WTC11 (cell line): ENCODE measurements around the gene TRA2A. TPM values are rescaled to one million over a fixed set of nuclear protein-coding genes. Genes with fewer than 3 reads are reported as not detected.

Experiments used
- ATAC-seq: fragments of 200-7000 bp; cut with Tn5 transposase; 2 replicates; pipeline ENCODE4 v1.10.0; 2021; ENCODE audit warnings: mild to moderate bottlenecking, moderate library complexity
- CTCF ChIA-PET: fragments of 300-600 bp; sonication (Branson Sonifier 250); formaldehyde crosslinking; loops from one replicate; lab custom pipeline; 2021; ENCODE audit warnings: antibody characterized with exemption; lab: Charles Lee
- POLR2A ChIA-PET: fragments of 350-600 bp; sonication (Branson Sonifier 250); formaldehyde crosslinking; loops from one replicate; lab custom pipeline; 2021; ENCODE audit warnings: antibody characterized with exemption; lab: Charles Lee
- DNase-seq: peaks from one replicate; pipeline ENCODE4 v3.0.0; 2021; ENCODE audit warnings: low spot score
- H3K27ac Mint-ChIP-seq: 2 replicates; pipeline ENCODE4 v1.8.0; 2021; ENCODE audit warnings: mixed read lengths
- H3K27me3 Mint-ChIP-seq: 2 replicates; pipeline ENCODE4 v1.8.0; 2021; ENCODE audit warnings: low read depth, mild to moderate bottlenecking, moderate library complexity, mixed read lengths
- H3K36me3 Mint-ChIP-seq: 2 replicates; pipeline ENCODE4 v1.8.0; 2021; ENCODE audit warnings: mixed read lengths
- H3K4me1 Mint-ChIP-seq: 2 replicates; pipeline ENCODE4 v1.8.0; 2022; ENCODE audit warnings: mixed read lengths
- H3K4me3 Mint-ChIP-seq: 2 replicates; pipeline ENCODE4 v1.8.0; 2021; ENCODE audit warnings: mild to moderate bottlenecking, moderate library complexity, mixed read lengths
- H3K9me3 Mint-ChIP-seq: 2 replicates; pipeline ENCODE4 v1.8.0; 2021; ENCODE audit warnings: mixed read lengths
- FOXK1 ChIP-seq: sonication (generic); formaldehyde crosslinking; IDR thresholded peaks from 2 replicates; pipeline ENCODE4 v1.8.0; 2022; ENCODE audit warnings: mild to moderate bottlenecking, moderate library complexity, missing genetic modification reagents
- FOXP4 ChIP-seq: sonication (generic); formaldehyde crosslinking; IDR thresholded peaks from 2 replicates; pipeline ENCODE4 v1.8.0; 2022; ENCODE audit warnings: mild to moderate bottlenecking, missing genetic modification reagents
- IRF2 ChIP-seq: sonication (generic); formaldehyde crosslinking; IDR thresholded peaks from 2 replicates; pipeline ENCODE4 v1.8.0; 2022; ENCODE audit warnings: low read depth, missing genetic modification reagents, borderline replicate concordance
- NR1H2 ChIP-seq: sonication (generic); formaldehyde crosslinking; IDR thresholded peaks from 2 replicates; pipeline ENCODE4 v1.9.0; 2021; ENCODE audit warnings: mild to moderate bottlenecking, moderate library complexity, missing genetic modification reagents
- NR3C1 ChIP-seq: sonication (generic); formaldehyde crosslinking; conservative IDR thresholded peaks from 2 replicates; pipeline ENCODE4 v1.8.1; 2023; ENCODE audit warnings: low read depth, mild to moderate bottlenecking, missing genetic modification reagents
- PREB ChIP-seq: sonication (generic); formaldehyde crosslinking; IDR thresholded peaks from 2 replicates; pipeline ENCODE4 v1.8.1; 2022; ENCODE audit warnings: mild to moderate bottlenecking, missing genetic modification reagents, moderate library complexity, borderline replicate concordance
- SMAD4 ChIP-seq: sonication (generic); formaldehyde crosslinking; IDR thresholded peaks from 2 replicates; pipeline ENCODE4 v1.8.0; 2022; ENCODE audit warnings: mild to moderate bottlenecking, missing genetic modification reagents
- SOX15 ChIP-seq: fragments of 250-450 bp; sonication (Bioruptor Pico); IDR thresholded peaks from 2 replicates; pipeline ENCODE4 v1.9.0; 2021; ENCODE audit warnings: mild to moderate bottlenecking
- STAT6 ChIP-seq: sonication (generic); formaldehyde crosslinking; conservative IDR thresholded peaks from 2 replicates; pipeline ENCODE4 v1.8.1; 2023; ENCODE audit warnings: mild to moderate bottlenecking, low read depth, missing genetic modification reagents, moderate library complexity
- USF1 ChIP-seq: sonication (generic); formaldehyde crosslinking; IDR thresholded peaks from 2 replicates; pipeline ENCODE4 v1.8.0; 2022; ENCODE audit warnings: mild to moderate bottlenecking, missing genetic modification reagents
- ZBTB21 ChIP-seq: sonication (generic); formaldehyde crosslinking; IDR thresholded peaks from 2 replicates; pipeline ENCODE4 v1.8.1; 2023; ENCODE audit warnings: mild to moderate bottlenecking, missing genetic modification reagents, borderline replicate concordance
- ZNF219 ChIP-seq: sonication (generic); formaldehyde crosslinking; IDR thresholded peaks from 2 replicates; pipeline ENCODE4 v1.8.0; 2023; ENCODE audit warnings: missing genetic modification reagents, mild to moderate bottlenecking, borderline replicate concordance
- ZNF263 ChIP-seq: sonication (generic); formaldehyde crosslinking; IDR thresholded peaks from 2 replicates; pipeline ENCODE4 v1.8.1; 2022; ENCODE audit warnings: low read depth, mild to moderate bottlenecking, moderate library complexity, missing genetic modification reagents
- ZNF317 ChIP-seq: sonication (generic); formaldehyde crosslinking; IDR thresholded peaks from 2 replicates; pipeline ENCODE4 v1.8.1; 2023; ENCODE audit warnings: low read depth, mild to moderate bottlenecking, moderate library complexity, missing genetic modification reagents, borderline replicate concordance
- ZNF416 ChIP-seq: fragments of 250-450 bp; sonication (Bioruptor Pico); IDR thresholded peaks from 2 replicates; pipeline ENCODE4 v1.9.0; 2021; ENCODE audit warnings: mild to moderate bottlenecking, inconsistent platforms
- ZNF423 ChIP-seq: fragments of 250-450 bp; sonication (Bioruptor Pico); IDR thresholded peaks from 2 replicates; pipeline ENCODE4 v2.1.2; 2022; ENCODE audit warnings: mild to moderate bottlenecking, moderate library complexity
- total RNA-seq: library from RNA; stranded (reverse); gene quantifications from 3 replicates; pipeline ENCODE4 v1.2.3, GENCODE V29; 2021
- TF ChIP-seq, protein P1 (sequence below): fragments of 250-450 bp; sonication (Bioruptor Pico); IDR thresholded peaks from 2 replicates; pipeline ENCODE4 v1.8.0; 2021; ENCODE audit warnings: mild to moderate bottlenecking
- TF ChIP-seq, protein P2 (sequence below): sonication (generic); formaldehyde crosslinking; IDR thresholded peaks from 2 replicates; pipeline ENCODE4 v1.8.0; 2022; ENCODE audit warnings: missing genetic modification reagents
- TF ChIP-seq, protein P3 (sequence below): sonication (generic); formaldehyde crosslinking; IDR thresholded peaks from 2 replicates; pipeline ENCODE4 v1.8.1; 2023; ENCODE audit warnings: mild to moderate bottlenecking, moderate library complexity, missing genetic modification reagents

Gene TRA2A
- total RNA-seq, 1 experiment from 2014 or later = 110 TPM

DNA sequence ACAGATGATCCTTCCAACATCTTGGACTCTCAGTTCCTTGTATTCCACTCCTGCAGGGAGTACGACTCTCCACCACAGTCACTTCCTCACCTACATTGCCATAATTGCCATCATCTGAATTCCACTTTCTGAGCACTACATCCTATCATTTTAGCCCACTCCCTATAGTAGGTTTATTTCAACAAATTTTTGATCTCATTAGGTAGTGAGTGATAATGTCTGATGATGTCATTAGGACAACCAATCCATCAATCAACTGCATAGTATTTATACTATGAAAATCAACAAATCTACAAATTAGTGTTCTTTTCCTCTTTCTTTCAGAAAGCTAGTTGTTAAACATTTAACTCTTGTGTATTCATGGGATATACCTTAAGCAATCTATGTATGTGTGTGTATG, 13.7 kb upstream of the TRA2A start:
- H3K4me3 Mint-ChIP-seq = no peak overlapping the region
- H3K9me3 Mint-ChIP-seq = peaks cover 6% of the 10 kb centered on the region
- POLR2A ChIA-PET = no interaction called here
- peaks cover 2% of the 10 kb centered on the region for H3K4me1 Mint-ChIP-seq
- no peak for DNase-seq
- TF ChIP-seq ZNF423 (CRISPR knock-in tag) = no peak
- TF ChIP-seq, protein P1, sequence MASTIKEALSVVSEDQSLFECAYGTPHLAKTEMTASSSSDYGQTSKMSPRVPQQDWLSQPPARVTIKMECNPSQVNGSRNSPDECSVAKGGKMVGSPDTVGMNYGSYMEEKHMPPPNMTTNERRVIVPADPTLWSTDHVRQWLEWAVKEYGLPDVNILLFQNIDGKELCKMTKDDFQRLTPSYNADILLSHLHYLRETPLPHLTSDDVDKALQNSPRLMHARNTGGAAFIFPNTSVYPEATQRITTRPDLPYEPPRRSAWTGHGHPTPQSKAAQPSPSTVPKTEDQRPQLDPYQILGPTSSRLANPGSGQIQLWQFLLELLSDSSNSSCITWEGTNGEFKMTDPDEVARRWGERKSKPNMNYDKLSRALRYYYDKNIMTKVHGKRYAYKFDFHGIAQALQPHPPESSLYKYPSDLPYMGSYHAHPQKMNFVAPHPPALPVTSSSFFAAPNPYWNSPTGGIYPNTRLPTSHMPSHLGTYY = no peak
- TF ChIP-seq ZNF317 (CRISPR knock-in tag) = no peak
- TF ChIP-seq, protein P2, sequence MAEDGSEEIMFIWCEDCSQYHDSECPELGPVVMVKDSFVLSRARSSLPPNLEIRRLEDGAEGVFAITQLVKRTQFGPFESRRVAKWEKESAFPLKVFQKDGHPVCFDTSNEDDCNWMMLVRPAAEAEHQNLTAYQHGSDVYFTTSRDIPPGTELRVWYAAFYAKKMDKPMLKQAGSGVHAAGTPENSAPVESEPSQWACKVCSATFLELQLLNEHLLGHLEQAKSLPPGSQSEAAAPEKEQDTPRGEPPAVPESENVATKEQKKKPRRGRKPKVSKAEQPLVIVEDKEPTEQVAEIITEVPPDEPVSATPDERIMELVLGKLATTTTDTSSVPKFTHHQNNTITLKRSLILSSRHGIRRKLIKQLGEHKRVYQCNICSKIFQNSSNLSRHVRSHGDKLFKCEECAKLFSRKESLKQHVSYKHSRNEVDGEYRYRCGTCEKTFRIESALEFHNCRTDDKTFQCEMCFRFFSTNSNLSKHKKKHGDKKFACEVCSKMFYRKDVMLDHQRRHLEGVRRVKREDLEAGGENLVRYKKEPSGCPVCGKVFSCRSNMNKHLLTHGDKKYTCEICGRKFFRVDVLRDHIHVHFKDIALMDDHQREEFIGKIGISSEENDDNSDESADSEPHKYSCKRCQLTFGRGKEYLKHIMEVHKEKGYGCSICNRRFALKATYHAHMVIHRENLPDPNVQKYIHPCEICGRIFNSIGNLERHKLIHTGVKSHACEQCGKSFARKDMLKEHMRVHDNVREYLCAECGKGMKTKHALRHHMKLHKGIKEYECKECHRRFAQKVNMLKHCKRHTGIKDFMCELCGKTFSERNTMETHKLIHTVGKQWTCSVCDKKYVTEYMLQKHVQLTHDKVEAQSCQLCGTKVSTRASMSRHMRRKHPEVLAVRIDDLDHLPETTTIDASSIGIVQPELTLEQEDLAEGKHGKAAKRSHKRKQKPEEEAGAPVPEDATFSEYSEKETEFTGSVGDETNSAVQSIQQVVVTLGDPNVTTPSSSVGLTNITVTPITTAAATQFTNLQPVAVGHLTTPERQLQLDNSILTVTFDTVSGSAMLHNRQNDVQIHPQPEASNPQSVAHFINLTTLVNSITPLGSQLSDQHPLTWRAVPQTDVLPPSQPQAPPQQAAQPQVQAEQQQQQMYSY = no peak
- no peak for TF ChIP-seq ZNF416 (CRISPR knock-in tag)
- no peak for TF ChIP-seq FOXK1 (CRISPR knock-in tag)
- no peak for TF ChIP-seq FOXP4 (CRISPR knock-in tag)
- no peak for TF ChIP-seq ZNF219
- TF ChIP-seq ZNF263 (CRISPR knock-in tag) = no peak
- TF ChIP-seq USF1 (CRISPR knock-in tag) = no peak
- no peak for TF ChIP-seq STAT6 (CRISPR knock-in tag)
- no peak for TF ChIP-seq NR1H2
- TF ChIP-seq NR3C1 (CRISPR knock-in tag) = no peak
- TF ChIP-seq, protein P3, sequence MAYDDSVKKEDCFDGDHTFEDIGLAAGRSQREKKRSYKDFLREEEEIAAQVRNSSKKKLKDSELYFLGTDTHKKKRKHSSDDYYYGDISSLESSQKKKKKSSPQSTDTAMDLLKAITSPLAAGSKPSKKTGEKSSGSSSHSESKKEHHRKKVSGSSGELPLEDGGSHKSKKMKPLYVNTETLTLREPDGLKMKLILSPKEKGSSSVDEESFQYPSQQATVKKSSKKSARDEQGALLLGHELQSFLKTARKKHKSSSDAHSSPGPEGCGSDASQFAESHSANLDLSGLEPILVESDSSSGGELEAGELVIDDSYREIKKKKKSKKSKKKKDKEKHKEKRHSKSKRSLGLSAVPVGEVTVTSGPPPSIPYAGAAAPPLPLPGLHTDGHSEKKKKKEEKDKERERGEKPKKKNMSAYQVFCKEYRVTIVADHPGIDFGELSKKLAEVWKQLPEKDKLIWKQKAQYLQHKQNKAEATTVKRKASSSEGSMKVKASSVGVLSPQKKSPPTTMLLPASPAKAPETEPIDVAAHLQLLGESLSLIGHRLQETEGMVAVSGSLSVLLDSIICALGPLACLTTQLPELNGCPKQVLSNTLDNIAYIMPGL (CRISPR knock-in tag) = no peak
- no peak for TF ChIP-seq ZBTB21 (CRISPR knock-in tag)
- TF ChIP-seq PREB (CRISPR knock-in tag) = no peak
- no peak for TF ChIP-seq SOX15 (CRISPR knock-in tag)
- TF ChIP-seq IRF2 = no peak
- TF ChIP-seq SMAD4 (CRISPR knock-in tag) = no peak
- H3K27me3 Mint-ChIP-seq = no peaks in the 10 kb centered on the region
- no peak overlapping the region for H3K27ac Mint-ChIP-seq
- no peaks in the 10 kb centered on the region for H3K36me3 Mint-ChIP-seq
- CTCF ChIA-PET = interaction anchor here (0.7 to 1.7 kb wide), 6 partner anchors 16 to 298 kb away, joined by 3 to 9 read pairs (median 5); partner anchors contain the start of gene GPNMB
- ATAC-seq = no peak
